GM19240 (cell line): Measurements from ENCODE around the gene PTPRN2.

Experiments
- DNase-seq: peaks from one replicate; pipeline ENCODE4 v3.0.0; 2011; ENCODE audit warnings: low spot score; ENCODE audit not compliant: insufficient read length

The PTPRN2 gene

DNA sequence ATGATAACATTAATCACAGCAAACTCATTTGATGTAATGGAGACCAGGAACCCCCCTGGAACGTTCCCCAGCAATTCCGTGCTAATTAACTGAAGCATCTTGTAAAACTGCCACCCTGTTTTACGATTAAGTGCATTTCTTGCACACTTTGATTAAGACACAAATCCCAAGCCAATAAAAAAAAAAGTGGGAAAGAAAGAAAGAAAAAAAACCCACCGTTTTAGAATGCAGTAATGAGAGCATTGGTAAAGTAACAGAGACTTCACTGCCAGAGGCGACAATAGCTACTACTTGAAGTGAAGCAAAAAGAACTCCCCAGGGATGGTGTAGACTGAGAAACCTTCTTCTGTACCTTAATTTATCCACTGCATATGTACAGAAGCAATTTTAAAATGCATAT lies 616.1 kb downstream of the PTPRN2 start:
- no peak for DNase-seq

DNA sequence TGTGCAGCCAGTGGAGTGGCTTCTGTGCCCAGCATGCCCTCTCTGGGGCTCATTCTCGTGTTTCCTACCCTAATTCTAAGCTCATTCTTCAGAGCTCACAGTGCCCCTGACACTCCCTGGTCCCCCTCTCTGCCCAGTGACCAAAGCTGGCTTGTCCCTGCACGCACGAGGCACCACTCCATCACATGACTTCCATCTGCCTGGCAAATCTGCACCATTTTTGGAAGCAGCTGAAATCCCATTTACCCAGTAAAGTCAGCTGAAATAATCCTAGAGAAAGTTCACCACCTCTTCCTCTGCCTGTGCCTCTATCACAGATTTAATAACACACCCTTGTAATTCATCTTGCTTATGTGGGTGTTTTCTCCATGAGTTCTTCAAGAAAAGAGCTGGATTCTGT lies 616.9 kb downstream of the PTPRN2 start:
- DNase-seq = no peak

DNA sequence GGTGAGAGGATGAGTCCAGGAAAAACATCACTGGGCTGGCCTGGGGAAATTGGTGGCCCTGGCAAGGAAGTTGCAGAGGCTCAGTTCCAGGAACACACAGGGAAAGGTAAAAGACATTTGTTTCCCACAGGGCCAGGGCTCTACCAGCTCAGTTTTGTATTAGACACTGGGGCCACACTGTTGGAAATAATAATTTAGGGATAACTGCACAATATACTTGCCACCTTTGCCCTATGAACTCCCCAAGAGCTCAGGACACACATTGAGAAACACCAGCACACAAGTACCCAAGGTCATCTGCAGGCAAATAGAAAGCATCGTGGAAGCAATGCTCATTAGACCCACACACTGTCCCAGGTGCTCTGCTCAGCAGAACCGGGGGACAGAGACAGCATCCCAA lies 617.6 kb downstream of the PTPRN2 start:
- DNase-seq = no peak

DNA sequence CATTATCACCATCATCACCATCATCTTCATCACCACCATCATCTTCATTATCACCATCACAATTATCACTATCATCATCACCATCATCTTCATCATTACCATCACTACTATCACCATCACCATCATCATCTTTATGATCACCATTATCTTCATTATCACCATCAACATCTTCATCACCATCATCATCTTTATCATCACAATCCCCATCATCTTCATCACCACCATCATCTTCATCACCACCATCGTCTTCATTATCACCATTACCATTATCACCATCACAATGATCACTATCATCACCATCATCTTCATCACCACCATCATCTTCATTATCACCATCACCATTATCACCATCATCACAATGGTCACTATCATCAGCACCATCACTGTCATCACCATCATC lies 621.1 kb downstream of the PTPRN2 start:
- DNase-seq = no peak

DNA sequence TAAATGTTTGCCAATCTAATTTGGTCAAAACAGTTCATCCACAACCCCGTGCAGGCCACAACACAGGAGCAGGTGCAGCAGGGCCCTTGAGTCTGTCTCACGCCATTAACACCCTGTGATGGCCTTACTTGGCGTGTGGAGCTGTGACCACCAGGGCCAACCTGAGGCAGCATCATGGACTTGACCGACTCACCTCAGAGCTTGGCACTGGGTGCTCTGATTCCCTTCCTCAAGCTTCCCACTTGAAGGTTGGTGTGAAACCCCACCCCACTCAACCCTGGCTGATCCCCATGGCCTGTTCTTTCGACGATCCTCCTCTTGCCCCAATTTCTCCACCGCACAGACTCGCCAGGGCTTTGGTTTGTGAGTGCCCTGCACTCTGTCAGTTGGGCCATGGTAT lies 623.1 kb downstream of the PTPRN2 start:
- DNase-seq = no peak

DNA sequence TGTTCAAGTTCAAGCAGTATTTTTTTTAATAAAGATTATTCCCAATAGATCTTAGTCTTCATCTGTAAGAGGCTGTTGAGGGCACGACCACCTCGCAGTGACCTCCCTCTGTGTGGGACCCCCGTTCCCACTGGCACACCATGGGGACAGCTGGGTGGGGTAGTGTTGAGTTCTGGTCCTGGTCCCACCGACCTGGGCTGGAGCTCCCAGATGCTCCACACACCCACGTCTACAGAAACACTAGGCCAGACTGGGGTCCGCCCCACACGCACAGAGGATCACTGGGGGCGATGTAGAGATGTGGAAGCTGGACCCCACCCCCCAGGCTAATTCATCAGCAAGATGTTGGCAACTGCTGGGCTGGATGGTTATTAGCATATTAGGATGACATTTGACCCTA lies 623.6 kb downstream of the PTPRN2 start:
- no peak for DNase-seq

DNA sequence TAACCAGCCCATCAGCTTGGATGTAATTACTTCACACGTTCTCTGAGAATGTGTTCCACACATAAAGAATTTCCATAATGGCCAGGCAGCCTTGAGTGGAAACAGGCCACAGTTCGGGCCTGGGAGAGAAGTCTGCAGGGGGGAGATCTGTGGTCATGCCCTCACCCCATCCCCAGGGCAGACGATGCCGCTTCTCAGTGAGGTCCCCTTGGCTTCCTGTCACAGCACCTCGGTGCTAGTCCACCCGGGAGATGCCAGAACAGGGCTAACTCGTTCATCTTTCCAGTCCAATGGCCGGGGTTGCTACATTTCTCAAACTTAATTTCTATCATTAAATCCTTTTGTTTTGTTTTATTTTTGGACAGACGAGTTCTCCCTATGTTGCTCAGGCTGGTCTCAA lies 624.1 kb downstream of the PTPRN2 start:
- no peak for DNase-seq

DNA sequence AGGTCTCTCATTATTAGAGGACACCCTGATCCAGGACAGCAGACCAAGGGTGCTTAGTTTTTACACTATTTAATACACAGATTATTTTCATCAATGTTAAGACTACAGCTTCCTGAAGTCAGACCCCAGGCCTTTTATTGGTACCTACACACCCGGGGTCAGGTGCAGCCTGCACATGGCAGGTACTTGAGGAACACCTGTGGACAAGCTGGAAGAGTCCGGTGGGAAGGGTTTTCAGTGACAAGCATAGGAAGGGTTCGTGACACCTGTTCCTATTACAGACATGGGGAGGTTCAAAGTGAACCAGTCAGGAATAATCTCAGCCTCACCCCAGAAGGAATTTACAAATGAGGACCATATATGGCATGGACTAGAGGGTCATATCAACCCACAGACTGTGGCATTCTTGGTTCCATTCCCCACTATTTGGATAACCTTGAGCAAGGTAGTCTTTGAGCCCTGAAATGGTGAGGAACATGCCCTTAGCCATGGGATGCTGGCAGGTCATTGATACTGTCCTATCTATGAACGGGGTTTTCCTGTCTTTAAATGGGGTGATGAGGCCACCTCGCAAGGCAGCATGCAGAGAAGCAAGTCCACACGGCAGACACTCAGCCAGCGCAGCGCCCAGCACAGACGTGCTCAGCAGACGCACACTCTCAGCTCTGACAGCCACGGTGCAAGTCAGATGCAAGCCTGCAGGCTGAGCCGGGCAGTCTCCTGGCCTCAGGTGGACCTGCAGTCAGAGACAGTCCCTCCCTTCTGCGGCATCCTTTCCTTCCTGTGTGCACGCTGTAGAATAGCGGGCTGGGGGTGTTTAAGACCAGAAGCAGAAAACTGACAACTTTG lies 624.9 kb downstream of the PTPRN2 start:
- DNase-seq = no peak

DNA sequence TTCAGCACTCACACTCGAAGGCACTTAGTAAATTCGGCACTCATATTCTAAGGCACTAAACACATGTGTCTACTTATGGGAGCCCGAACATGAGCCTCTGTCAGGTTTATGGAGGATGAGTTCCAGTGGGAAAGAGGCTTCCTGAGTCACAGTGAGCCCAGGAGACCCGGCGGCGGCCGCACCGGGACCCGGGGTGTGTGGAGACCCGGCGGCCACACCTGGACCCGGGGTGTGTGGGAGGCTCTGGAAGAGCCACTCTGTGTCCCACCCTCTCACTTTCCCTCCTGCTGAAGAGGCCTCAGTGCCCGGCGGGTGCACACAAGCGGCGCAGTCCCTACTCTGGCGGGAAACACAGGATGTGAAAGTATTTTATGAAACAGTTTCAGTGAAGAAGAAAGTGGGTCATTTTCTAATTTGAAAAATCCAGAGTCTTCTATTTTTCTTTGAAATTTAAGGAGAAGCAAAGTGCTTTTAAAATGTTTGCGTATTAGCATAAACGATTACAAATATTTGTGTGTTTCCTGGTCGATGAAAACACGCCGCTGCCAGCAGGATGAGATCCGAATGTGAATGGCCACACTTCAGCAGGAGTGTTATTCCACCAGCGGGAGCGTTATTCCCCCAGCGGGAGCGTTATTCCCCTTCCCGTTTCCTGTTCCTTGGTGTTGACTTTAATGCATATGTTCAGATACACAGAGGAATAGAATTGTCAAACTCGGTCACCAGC lies 625.7 kb downstream of the PTPRN2 start:
- no peak for DNase-seq

DNA sequence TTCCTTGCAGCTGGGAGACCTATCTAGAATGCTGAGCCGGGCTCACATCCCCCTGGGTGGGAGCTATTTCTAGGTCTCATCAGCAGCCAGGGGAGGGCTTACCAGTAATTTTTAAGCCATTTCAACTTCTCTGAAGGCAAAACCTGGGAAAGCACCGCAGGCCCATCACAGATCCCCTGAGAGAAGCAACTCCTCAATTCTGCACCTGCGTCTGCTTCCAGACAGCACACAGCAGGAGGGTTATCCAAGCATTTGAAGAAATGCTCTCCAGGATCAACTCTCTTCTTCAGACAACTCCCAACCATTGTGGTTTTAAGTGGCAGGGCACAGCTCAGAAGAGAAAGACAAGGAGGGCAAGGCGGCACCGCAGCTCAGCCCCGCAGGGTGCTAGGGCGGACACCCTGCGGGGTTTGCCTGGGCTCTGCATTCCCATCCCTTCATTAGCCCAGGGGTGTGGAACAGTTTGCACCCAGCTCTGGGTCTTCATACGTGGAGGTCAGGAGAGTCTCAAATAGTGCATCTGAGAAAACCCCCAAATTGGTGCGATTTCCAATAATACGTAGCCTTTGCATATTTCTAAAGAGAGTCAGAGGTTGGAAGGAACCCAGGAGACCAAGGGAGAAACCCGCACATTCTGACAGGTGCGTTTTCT lies 632.1 kb downstream of the PTPRN2 start:
- no peak for DNase-seq

DNA sequence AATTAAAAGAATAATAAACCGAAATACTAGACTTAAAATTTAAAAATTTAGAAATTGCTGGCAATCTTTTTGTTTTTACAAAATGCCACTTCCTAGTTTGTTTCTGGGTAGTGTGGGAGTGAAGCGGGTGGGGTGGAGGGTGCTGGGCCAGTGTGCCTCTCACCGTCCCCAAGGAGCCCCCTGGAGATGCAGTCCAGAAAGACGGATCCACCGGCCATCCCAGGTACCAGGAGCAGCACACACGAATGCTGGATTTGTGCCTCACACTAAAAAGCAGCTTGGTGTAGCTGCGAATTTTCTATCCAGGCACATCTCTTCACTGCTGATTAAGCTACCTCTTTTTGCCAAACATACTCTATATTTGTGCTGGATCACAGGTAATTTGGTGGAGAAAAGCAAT lies 632.7 kb downstream of the PTPRN2 start:
- DNase-seq = no peak

DNA sequence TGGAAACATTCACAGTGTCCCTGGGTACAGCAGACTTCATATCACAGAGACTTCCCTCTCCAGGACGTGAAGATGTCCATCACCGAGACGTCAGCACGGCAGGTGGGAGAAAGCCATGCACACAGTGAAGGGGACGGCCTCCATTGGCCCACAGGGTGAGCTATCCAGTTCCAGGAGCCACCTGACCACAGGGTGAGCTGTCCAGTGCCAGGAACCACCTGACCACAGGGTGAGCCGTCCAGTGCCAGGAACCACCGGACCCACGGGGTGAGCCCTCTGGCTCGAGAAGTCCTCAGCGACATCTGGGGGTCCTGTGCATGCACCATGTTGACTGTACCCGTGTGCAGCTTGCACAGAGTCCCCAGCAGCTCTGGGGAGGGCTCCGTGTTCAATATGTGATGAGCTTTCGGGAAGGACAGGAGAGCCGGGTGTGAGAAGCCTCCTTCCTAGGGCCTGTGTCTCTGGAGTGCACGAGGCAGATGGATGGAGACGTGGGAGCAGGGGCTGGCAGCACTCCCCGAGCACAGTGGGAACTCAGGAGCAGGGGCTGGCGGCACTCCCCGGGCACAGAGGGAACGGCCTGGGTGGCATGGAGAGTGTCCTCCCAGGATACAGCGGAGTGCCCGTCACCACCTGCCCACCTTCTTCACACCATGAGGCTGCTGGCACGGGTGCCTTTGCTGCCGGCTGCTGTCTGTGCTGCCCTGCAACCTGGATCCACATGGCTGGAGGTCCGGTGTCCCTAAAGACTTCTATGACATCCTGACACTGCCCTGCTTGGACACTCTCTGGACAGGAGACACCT lies 634.6 kb downstream of the PTPRN2 start:
- DNase-seq = no peak

DNA sequence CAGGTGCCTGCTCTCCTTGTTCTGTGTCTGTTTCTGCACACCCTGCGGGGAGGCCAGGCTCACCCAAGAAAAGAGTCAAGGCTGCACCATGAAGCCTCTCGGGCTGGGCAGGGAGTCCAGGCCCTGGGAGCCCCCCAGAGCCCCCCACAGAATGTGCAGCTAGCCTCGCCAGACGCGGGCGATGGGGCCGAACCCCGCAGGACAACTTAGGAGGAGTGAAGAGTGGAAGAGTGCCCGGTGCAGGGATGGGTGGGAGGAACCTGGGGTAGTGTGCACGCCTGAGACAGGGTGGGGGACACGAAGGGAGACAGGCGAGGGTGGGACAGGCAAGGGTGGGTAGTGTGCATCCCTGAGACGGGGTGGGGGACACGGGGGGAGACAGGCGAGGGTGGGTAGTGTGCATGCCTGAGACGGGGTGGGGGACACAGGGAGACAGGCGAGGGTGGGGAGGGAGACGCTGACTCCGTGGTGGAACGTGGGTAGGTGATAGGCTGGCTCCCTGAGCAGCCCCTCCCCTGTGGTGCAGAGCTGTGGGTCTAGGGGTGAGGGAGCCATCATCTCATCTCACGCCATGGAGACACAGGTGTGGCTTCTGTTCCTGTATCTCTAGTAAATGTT lies 635.5 kb downstream of the PTPRN2 start:
- no peak for DNase-seq

DNA sequence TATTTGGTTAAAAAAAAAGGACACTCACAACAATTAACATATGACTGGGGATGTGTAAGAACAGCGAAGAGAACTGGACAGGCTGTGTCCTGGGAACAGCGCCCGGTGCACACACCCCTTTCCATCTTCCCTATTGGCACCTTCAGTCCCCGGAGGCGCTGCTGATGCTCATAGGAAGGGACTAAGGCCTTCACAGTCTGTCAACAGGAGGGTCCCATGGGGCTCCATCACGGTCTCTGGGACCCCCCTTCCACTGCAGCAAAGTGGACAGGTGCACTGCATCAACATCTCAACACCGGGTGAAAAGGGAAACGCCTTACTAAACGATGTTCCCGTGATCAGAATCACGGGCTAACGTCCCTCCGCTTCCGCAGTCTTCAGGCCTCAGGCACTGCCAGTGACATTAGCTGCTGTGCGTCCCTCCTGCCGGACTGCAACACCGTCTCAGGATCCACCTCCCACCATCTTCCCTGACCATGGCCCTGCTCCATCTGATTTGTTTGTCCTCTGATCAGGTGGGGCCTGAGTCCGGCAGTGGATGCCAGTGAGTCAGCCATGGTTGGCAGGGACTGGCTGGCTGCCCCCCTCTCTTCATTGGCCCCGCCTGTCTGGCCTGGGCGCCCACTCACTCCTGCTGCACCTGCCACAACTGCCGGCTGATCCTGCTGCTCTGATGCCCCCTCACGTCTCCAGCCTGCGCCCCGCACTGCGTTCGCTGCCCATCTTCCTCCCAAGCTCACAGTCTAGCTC lies 636.1 kb downstream of the PTPRN2 start:
- DNase-seq = no peak

DNA sequence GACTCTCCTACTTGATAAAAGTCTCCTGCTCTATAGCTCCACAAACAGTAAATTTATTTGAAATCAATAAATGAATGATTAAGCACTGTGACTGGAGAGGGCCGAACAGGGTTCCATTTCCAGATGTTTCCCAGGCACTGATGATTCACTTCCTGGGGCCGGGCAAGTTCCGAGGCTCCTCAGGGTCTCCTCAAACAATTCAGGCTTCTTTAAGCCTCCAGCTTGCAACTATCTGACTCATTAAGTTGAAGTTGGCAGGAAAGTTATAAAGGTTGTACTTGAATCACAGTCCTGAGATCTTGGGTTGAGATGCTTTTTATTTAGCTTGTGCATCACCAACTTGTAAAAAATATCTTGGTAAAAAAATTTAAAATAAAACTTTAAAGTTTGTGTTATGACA lies 637.9 kb downstream of the PTPRN2 start:
- no peak for DNase-seq

DNA sequence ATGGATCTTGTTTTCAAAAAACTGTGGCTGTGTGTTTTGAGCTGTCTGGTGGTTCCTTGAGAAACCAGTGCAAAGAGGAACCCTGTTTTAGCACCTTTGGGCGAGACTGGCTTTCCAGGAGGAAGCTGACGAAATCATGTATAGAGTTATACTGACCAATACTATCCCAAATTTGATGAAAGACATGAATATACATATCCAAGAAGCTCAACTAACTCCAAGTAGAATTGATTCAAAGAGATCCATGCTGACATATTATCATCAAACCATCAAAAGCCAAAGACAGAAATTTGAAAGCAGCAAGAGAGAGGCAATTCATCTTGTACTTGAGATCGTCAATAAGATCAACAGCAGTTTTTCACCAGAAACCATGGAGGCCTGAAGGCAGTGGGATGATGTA lies 640.1 kb downstream of the PTPRN2 start:
- DNase-seq = no peak

DNA sequence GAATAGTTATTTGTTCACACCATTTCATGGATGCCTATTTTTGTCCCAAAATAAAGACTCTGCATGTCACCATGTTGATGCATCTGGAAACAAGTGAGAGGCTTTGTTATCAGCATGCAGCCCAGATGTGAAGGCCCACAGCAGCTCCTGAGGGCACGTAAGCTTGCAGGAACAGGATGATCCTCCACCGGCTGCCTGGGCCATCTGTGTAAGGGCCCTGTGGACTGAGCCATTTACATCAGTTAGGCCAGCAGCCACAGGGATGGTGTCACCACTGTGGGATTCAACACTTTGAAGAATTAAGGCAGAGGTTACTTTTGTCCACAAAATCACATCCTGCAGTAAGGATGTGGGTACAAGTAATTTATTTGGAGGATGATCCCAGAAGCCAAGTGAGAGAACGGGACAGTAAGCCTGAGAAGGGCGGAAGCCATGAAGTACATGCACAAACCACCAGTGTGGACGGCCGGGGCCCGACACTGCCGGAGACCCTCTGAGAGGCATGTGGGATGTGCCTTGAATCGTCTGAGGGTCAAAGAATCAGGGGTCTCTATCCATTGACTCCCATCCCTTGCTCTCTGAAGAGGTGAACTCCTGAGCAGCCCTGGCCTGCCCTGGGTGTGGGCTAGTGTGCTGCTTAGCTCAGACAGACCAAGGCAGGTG lies 641.1 kb downstream of the PTPRN2 start:
- DNase-seq = no peak

DNA sequence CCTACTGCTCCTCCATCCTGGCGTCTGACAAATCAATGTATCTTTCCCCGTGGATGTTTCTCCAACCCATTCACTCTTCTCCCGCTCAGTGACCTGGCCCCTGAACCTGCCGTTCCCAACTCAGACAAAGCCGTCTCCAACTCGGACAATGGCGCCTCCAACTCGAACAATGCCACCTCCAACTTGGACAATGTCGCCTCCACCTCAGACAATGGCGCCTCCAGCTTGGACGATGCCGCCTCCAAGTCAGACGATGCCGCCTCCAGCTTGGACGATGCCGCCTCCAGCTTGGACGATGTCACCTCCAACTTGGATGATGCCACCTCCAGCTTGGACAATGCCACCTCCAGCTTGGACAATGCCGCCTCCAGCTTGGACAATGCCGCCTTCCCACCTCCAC lies 642.2 kb downstream of the PTPRN2 start:
- no peak for DNase-seq

DNA sequence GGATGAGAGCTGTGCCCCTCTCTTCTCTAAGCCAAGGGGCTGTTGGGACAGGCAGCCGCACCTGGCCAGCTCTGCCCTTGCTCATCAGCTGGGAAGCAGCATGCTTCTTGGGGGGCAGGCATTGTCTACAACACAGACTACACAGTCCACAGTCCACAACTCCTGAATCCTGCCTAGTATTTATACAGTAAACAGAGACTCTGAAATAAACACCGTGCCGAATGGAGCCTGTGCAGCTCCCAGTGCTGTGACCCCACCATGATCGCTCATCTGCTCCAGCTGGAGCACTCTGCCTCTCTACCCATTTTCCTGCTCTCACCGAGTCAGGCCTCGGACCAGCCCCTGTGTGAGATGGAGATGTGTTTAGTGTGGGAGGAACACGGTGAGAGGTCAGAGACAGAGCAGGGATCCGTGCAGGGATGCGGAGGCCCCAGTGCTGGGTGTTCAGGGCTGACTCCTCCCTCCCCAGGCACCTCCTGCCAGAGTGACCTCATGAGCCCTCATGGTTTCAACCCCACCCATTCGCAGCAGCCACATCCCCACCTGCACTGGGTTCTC lies 642.8 kb downstream of the PTPRN2 start:
- no peak for DNase-seq

DNA sequence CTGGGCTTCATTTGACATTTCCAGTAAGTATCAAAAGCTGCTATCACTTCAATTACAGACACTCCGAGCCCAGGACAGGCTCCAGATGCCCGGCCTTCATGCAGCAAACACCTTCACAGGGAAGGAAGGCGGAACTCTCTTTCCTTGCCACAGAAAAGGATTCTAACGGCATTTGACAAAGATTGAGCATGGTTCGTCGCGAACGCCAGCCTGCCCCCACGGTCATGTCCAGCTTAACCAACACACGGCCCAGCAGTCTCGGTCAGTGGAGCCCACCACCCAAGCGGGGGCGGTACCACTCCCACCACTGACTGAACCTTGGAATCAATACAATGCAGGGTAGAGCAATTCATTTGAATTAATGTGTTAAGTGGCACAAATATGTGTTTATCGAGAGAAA lies 643.6 kb downstream of the PTPRN2 start:
- no peak for DNase-seq
